Calu3 (cell line): ENCODE results near the gene HOOK2. TPM values are rescaled to one million over a fixed set of nuclear protein-coding genes. Genes with fewer than 3 reads are reported as not detected.

ENCODE experiments used
- BruUV-seq: library from RNA; stranded (reverse); fragments of 400-500 nt; replicated peaks from 2 replicates; lab custom pipeline; 2021; lab: Mats Ljungman, UMichigan
- CTCF ChIA-PET: fragments of 300-600 bp; sonication (Branson Sonifier 250); formaldehyde crosslinking; loops from one replicate; lab custom pipeline; 2022; ENCODE audit warnings: antibody characterized with exemption; lab: Charles Lee
- DNase-seq: peaks from one replicate; pipeline ENCODE4 v3.0.0; 2022
- H3K27ac Mint-ChIP-seq: one replicate; pipeline ENCODE4 v1.8.0; 2022; ENCODE audit warnings: mixed read lengths; ENCODE audit not compliant: unreplicated experiment
- H3K27me3 Mint-ChIP-seq: one replicate; pipeline ENCODE4 v1.8.0; 2022; ENCODE audit warnings: mixed read lengths; ENCODE audit not compliant: unreplicated experiment
- H3K36me3 Mint-ChIP-seq: one replicate; pipeline ENCODE4 v1.8.0; 2022; ENCODE audit warnings: mild to moderate bottlenecking, moderate library complexity, mixed read lengths; ENCODE audit not compliant: insufficient read depth, unreplicated experiment
- H3K4me1 Mint-ChIP-seq: one replicate; pipeline ENCODE4 v1.8.0; 2022; ENCODE audit warnings: mild to moderate bottlenecking, low read depth, mixed read lengths; ENCODE audit not compliant: unreplicated experiment
- H3K4me3 Mint-ChIP-seq: one replicate; pipeline ENCODE4 v1.8.0; 2022; ENCODE audit warnings: mild to moderate bottlenecking, low read depth, moderate library complexity, mixed read lengths; ENCODE audit not compliant: unreplicated experiment
- H3K9me3 Mint-ChIP-seq: one replicate; pipeline ENCODE4 v1.8.0; 2022; ENCODE audit warnings: low read depth, mixed read lengths; ENCODE audit not compliant: unreplicated experiment
- intact Hi-C: fragments of 100-400 bp; cut with micrococcal nuclease; formaldehyde crosslinking; loops from one replicate; pipeline ENCODE4 v1.10.0; 2022; ENCODE audit not compliant: unreplicated experiment
- total RNA-seq: library from RNA; stranded (reverse); gene quantifications from 2 replicates; pipeline ENCODE4 v1.2.3, GENCODE V29; 2022
- TF ChIP-seq, protein P1 (sequence below): fragments of 200-600 bp; IDR thresholded peaks from one replicate; pipeline ENCODE4 v1.8.0; 2022; ENCODE audit warnings: antibody characterized with exemption; ENCODE audit not compliant: unreplicated experiment

Gene HOOK2
- total RNA-seq, 1 experiment from 2014 or later, result 69.0 TPM

DNA sequence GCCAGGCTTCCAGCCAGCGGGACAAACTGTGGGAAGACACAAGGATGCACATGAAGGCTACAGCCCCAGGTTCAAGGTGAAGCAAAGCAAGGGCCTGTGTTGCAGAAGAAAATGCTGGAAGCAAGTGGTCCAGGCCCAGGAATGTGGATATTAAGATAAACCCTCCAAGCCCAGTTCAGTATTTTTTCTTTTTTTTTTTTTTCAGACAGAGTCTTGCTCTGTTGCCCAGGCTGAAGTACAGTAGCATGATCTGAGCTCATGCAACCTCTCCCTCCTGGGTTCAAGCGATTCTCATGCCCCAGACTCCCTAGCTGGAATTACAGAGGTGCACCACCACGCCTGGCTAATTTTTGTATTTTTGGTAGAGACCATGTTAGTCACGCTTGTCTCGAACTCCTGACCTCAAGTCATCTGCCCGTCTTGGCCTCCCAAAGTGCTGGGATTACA lies 21.8 kb upstream of the HOOK2 start:
- Mint-ChIP-seq H3K27me3 (no peaks in the 10 kb centered on the region), H3K9me3 (no peaks in the 10 kb centered on the region), H3K4me3 (no peak overlapping the region), H3K27ac (no peak overlapping the region), H3K4me1 (peaks cover 15% of the 10 kb centered on the region), H3K36me3 (peaks cover 73% of the 10 kb centered on the region)
- CTCF ChIA-PET, result interaction anchor here (0.7 to 1.1 kb wide), 2 partner anchors 63 to 1378 kb away, joined by 3 read pairs; partner anchors contain the start of gene RGL3
- DNase-seq, result no peak
- no TSS peak for BruUV-seq
- TF ChIP-seq, protein P1, sequence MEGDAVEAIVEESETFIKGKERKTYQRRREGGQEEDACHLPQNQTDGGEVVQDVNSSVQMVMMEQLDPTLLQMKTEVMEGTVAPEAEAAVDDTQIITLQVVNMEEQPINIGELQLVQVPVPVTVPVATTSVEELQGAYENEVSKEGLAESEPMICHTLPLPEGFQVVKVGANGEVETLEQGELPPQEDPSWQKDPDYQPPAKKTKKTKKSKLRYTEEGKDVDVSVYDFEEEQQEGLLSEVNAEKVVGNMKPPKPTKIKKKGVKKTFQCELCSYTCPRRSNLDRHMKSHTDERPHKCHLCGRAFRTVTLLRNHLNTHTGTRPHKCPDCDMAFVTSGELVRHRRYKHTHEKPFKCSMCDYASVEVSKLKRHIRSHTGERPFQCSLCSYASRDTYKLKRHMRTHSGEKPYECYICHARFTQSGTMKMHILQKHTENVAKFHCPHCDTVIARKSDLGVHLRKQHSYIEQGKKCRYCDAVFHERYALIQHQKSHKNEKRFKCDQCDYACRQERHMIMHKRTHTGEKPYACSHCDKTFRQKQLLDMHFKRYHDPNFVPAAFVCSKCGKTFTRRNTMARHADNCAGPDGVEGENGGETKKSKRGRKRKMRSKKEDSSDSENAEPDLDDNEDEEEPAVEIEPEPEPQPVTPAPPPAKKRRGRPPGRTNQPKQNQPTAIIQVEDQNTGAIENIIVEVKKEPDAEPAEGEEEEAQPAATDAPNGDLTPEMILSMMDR, result no peak
- intact Hi-C loops, result no loop called here

DNA sequence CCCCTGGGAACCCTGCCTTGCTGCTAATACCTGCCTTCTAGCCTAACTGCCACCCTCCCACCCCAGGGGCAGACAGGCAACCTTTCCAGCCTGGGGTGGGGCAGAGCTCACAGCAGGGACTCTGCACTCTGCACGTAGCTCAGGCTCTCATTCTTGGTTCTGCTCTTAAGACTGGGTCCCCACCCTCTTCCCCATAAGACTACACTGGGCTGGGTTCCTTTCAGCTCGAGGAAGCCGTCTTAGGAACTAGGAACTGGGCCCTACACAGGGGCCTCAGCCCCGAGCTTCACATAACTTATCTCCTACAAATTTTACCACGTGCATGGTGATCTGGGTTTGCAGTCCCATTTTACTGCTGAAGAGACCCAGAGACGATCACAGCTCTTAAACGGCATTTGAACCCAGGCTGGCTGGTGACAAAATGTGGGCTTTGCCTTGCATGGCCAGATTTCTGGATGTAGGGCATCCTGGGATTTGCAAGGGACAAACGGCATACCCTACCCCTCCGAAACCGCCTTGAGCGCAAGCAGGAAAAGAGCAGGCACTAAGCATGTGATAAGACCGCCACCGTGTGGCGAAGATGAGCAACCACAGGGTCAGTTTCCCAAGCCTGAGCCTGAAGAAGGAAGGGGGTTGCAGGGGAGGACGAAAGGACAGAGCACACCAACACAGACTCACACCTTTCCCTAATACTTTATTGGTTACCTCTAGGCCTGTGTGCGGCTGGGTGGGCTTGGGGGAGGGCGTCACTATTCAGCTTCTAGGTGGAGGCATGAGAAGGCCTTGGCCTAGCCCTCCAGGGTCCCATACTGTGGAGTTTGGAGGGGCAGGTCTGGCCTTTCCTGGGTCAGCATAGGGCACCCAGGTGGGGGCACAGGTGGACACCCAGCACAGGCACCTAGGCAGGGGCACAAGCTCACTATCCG lies 21.1 kb upstream of the HOOK2 start:
- Mint-ChIP-seq H3K4me3 (peak overlapping the region; percentile 56), H3K27me3 (no peaks in the 10 kb centered on the region), H3K4me1 (peaks cover 13% of the 10 kb centered on the region), H3K9me3 (no peaks in the 10 kb centered on the region), H3K36me3 (peaks cover 73% of the 10 kb centered on the region), H3K27ac (peak overlapping the region; percentile 89)
- intact Hi-C loops, result loop anchor here (1.0 kb wide), 1 partner anchor 36 kb away; no protein-coding TSS in a partner anchor
- BruUV-seq, result no TSS peak
- CTCF ChIA-PET, result interaction anchor here (0.6 to 2.4 kb wide), 7 partner anchors 19 to 1378 kb away, joined by 3 to 15 read pairs (median 3); partner anchors contain the start of gene RGL3
- TF ChIP-seq, protein P1, result peak; percentile 86
- DNase-seq, result peak; percentile 70

DNA sequence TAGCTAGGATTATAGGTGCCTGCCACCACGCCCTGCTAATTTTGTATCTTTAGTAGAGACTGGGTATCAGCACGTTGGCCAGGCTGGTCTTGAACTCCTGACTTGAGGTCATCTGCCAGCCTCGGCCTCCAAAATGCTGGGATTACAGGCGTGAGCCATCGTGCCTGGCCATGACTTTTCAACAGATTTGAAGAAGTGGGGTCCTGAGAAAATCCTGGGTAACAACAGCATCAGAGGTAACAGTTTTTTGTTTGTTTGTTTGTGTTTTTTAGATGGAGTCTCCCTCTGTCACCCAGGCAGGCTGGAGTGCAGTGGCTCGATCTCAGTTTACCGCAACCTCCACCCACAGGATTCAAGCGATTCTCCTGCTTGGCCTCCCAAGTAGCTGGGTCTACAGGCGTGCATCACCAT lies 19.6 kb upstream of the HOOK2 start:
- TF ChIP-seq, protein P1, result no peak
- Mint-ChIP-seq H3K27ac (no peak overlapping the region), H3K4me1 (peaks cover 23% of the 10 kb centered on the region), H3K9me3 (no peaks in the 10 kb centered on the region), H3K36me3 (peaks cover 78% of the 10 kb centered on the region), H3K27me3 (no peaks in the 10 kb centered on the region), H3K4me3 (no peak overlapping the region)
- CTCF ChIA-PET, result interaction anchor here (0.7 to 2.4 kb wide), 3 partner anchors 34 to 74 kb away, joined by 3 to 15 read pairs (median 4); no protein-coding TSS in a partner anchor
- DNase-seq, result no peak
- BruUV-seq, result no TSS peak
- intact Hi-C loops, result loop anchor here (1.0 kb wide), 1 partner anchor 18 kb away; no protein-coding TSS in a partner anchor

DNA sequence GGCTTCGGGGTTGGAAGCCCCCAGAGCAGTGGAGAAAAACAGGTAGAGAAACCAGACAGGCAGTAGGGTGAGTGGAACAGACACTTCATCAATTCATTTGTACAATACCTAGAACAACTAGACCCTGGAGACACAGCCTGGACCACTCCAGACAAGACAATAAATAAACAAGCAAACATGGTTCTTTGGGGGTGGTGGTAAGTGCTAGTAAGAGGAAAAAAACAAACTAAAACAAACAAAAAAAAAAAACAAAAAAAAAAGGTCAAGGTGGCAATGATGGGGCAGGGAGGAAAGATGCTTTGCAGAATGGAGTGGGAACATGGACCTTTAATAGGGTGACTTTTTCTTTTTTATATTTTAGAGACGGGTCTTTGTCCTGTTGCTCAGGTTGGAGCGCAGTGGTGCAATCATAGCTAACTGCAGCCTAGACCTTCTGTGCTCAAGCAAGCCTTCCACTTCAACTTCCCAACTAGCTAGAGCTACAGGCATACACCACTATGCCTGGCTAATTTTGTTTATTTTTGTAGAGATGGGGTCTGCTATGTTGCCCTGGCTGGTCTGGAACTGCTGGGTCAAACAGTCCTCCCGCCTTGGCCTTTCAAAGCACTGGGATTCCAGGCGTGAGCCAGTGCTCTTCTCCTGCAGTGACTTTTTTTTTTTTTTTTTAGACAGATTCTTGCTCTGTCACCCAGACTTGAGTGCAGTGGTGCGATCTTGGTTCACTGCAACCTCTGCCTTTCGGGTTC lies 19.0 kb upstream of the HOOK2 start:
- Mint-ChIP-seq H3K4me1 (peaks cover 23% of the 10 kb centered on the region), H3K27me3 (no peaks in the 10 kb centered on the region), H3K4me3 (peak overlapping the region; percentile 86), H3K9me3 (no peaks in the 10 kb centered on the region), H3K27ac (peak overlapping the region; percentile 81), H3K36me3 (peaks cover 78% of the 10 kb centered on the region)
- DNase-seq, result no peak
- intact Hi-C loops, result no loop called here
- no TSS peak for BruUV-seq
- TF ChIP-seq, protein P1, result no peak
- CTCF ChIA-PET, result interaction anchor here (0.7 to 2.4 kb wide), 2 partner anchors 34 to 73 kb away, joined by 3 to 15 read pairs; no protein-coding TSS in a partner anchor
